HG03045 (cell line): ENCODE data around the gene SENP3.

Experiments used
- ATAC-seq: cut with Tn5 transposase; IDR thresholded peaks from one replicate; pipeline ENCODE4 v1.9.1; 2021; ENCODE audit warnings: mild to moderate bottlenecking, moderate library complexity; ENCODE audit not compliant: unreplicated experiment

The SENP3 gene

GRCh38 chr17:7575959-7576358 is 14.2 kb downstream of the SENP3 start:
- ATAC-seq: no peak

GRCh38 chr17:7576432-7576937 is 14.8 kb downstream of the SENP3 start:
- no peak for ATAC-seq

GRCh38 chr17:7577327-7578199 is 15.8 kb downstream of the SENP3 start:
- no peak for ATAC-seq

- no peak for ATAC-seq
Observed at GRCh38 chr17:7579001-7579833, 17.5 kb downstream of the SENP3 start, which contains the start of gene CD68. TSS of gene CD68 (plus strand) at chr17:7579638. CDS start at chr17:7579678, 40 bp downstream.

GRCh38 chr17:7579834-7580603 is 18.3 kb downstream of the SENP3 start:
- no peak for ATAC-seq

GRCh38 chr17:7580604-7581575 is 19.2 kb downstream of the SENP3 start:
- no peak for ATAC-seq

- no peak for ATAC-seq
Observed at GRCh38 chr17:7582396-7583252, 20.9 kb downstream of the SENP3 start.

GRCh38 chr17:7583253-7584109 is 21.8 kb downstream of the SENP3 start, which contains the start of gene MPDU1:
TSS of gene MPDU1 (plus strand) at chr17:7583852. CDS start at chr17:7583863, 11 bp downstream.
- ATAC-seq: peak; percentile 60

GRCh38 chr17:7586673-7587419 is 25.1 kb downstream of the SENP3 start:
- no peak for ATAC-seq

- ATAC-seq: no peak
Observed at GRCh38 chr17:7587420-7588151, 25.9 kb downstream of the SENP3 start.

- ATAC-seq: no peak
Observed at GRCh38 chr17:7588553-7589203, 27.0 kb downstream of the SENP3 start.

GRCh38 chr17:7589204-7589868 is 27.6 kb downstream of the SENP3 start:
- ATAC-seq: no peak

- no peak for ATAC-seq
Observed at GRCh38 chr17:7589891-7590691, 28.4 kb downstream of the SENP3 start, which contains the start of gene SOX15. TSS of gene SOX15 (minus strand) at chr17:7590094. CDS start at chr17:7589676, 418 bp downstream.

- ATAC-seq: no peak
Observed at GRCh38 chr17:7590743-7591142, 29.0 kb downstream of the SENP3 start.
